Stimulated activated CD4-positive, alpha-beta T cell treated with anti-CD3 and anti-CD28 coated beads, Interleukin-15, amount 100 ng/mL, for 1 hour (primary cell): ENCODE results near the gene ATP1B3.
"Not testable (repeated sequence)": the region's sequence is repeated elsewhere in the genome, so short reads cannot be mapped to it uniquely, and the experiment has no call there.

Experiments
- DNase-seq, 2 donors: peaks; one replicate each; pipeline ENCODE4 v3.0.0-alpha.2; 2020; ENCODE audit warnings: low read depth in 1 of 2, low spot score in 1 of 2

The ATP1B3 gene

GRCh38 chr3:141941093-141941492 is 64.7 kb downstream of the ATP1B3 start:
- DNase-seq: no peak

GRCh38 chr3:141942006-141942405 is 65.6 kb downstream of the ATP1B3 start:
- no peak for DNase-seq

- DNase-seq: no peak
Measured at GRCh38 chr3:141945726-141946485, 69.5 kb downstream of the ATP1B3 start.

- no peak for DNase-seq
Measured at GRCh38 chr3:141949399-141949798, 73.0 kb downstream of the ATP1B3 start.

GRCh38 chr3:141949972-141950371 is 73.5 kb downstream of the ATP1B3 start:
- no peak for DNase-seq

- no peak for DNase-seq
Measured at GRCh38 chr3:141950572-141951493, 74.4 kb downstream of the ATP1B3 start.

GRCh38 chr3:141952611-141953010 is 76.2 kb downstream of the ATP1B3 start:
- DNase-seq: no peak

- DNase-seq: no peak
Measured at GRCh38 chr3:141955175-141955574, 78.7 kb downstream of the ATP1B3 start.

GRCh38 chr3:141959589-141960554 is 83.4 kb downstream of the ATP1B3 start:
- no peak for DNase-seq

- no peak for DNase-seq
Measured at GRCh38 chr3:141960731-141961130, 84.3 kb downstream of the ATP1B3 start.

- no peak for DNase-seq
Measured at GRCh38 chr3:141963301-141963700, 86.9 kb downstream of the ATP1B3 start.

- no peak for DNase-seq
Measured at GRCh38 chr3:141965471-141965870, 89.0 kb downstream of the ATP1B3 start.

- DNase-seq: no peak
Measured at GRCh38 chr3:141969711-141970110, 93.3 kb downstream of the ATP1B3 start.

GRCh38 chr3:141971571-141971970 is 95.1 kb downstream of the ATP1B3 start:
- DNase-seq: no peak

GRCh38 chr3:141972399-141972798 is 96.0 kb downstream of the ATP1B3 start:
- DNase-seq: no peak

GRCh38 chr3:141974777-141975176 is 98.3 kb downstream of the ATP1B3 start:
- not testable (repeated sequence) for DNase-seq
